Measurements from ENCODE around the gene CD244. TPM values are rescaled to one million over a fixed set of nuclear protein-coding genes. Genes with fewer than 3 reads are reported as not detected.

CD244 gene
- polyA plus RNA-seq, 3 donors, result 62.2 to 116 (median 106) TPM

- intact Hi-C loops (cut with micrococcal nuclease), result no loop called here
- Mint-ChIP-seq H3K27me3 (ENCODE audit: low read depth in 3 of 3) (peaks cover 2 to 6% (median 5%) of the 10 kb centered on the region in 3 donors), H3K36me3 (peaks cover 2 to 10% of the 10 kb centered on the region in 2 donors), H3K9me3 (peaks cover 10 to 18% (median 14%) of the 10 kb centered on the region in 7 donors), H3K4me3 (no peak overlapping the region), H3K27ac (no peak overlapping the region), H3K4me1 (no peaks in the 10 kb centered on the region)
- Histone ChIP-seq H2AFZ (ENCODE audit: insufficient read depth, low read depth, low read length, poor library complexity, severe bottlenecking) (no peak overlapping the region), H3K4me3 (replicated peaks in 1 of 3; ENCODE audit: low read depth in 2 of 3, low read length in 3 of 3) (no peak overlapping the region), H3K27ac (ENCODE audit: low read depth in 1 of 2, low read length in 2 of 2) (no peak overlapping the region), H3K36me3 (replicated peaks in 1 of 2; ENCODE audit: control insufficient read depth in 1 of 2, insufficient read depth in 2 of 2, low read length in 2 of 2) (no peaks in the 10 kb centered on the region), H3K9ac (ENCODE audit: insufficient read depth, low read length, poor library complexity, severe bottlenecking) (no peak overlapping the region), H3K79me2 (ENCODE audit: insufficient read depth, low read length) (no peaks in the 10 kb centered on the region), H3K4me1 (ENCODE audit: control insufficient read depth in 1 of 2, insufficient read depth in 2 of 2, low read length in 2 of 2) (no peaks in the 10 kb centered on the region), H4K20me1 (ENCODE audit: insufficient read depth, low read length) (no peaks in the 10 kb centered on the region), H3K9me3 (replicated peaks in 1 of 2; ENCODE audit: control insufficient read depth in 1 of 2, insufficient read depth in 1 of 2, low read length in 2 of 2) (peaks cover 12 to 13% of the 10 kb centered on the region in 2 donors), H3K4me2 (replicated peaks; ENCODE audit: extremely low read depth, low read length, poor library complexity, severe bottlenecking) (no peak overlapping the region), H3K27me3 (ENCODE audit: control insufficient read depth in 2 of 2, insufficient read depth in 2 of 2, low read length in 2 of 2) (no peaks in the 10 kb centered on the region)
- TF ChIP-seq, protein P1, sequence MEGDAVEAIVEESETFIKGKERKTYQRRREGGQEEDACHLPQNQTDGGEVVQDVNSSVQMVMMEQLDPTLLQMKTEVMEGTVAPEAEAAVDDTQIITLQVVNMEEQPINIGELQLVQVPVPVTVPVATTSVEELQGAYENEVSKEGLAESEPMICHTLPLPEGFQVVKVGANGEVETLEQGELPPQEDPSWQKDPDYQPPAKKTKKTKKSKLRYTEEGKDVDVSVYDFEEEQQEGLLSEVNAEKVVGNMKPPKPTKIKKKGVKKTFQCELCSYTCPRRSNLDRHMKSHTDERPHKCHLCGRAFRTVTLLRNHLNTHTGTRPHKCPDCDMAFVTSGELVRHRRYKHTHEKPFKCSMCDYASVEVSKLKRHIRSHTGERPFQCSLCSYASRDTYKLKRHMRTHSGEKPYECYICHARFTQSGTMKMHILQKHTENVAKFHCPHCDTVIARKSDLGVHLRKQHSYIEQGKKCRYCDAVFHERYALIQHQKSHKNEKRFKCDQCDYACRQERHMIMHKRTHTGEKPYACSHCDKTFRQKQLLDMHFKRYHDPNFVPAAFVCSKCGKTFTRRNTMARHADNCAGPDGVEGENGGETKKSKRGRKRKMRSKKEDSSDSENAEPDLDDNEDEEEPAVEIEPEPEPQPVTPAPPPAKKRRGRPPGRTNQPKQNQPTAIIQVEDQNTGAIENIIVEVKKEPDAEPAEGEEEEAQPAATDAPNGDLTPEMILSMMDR (IDR thresholded peaks at IDR 0.05), result no peak
- no CpG with 5 or more reads among the region's 2 CpGs for WGBS (ENCODE audit: insufficient coverage)
- DNase-seq, result no peak
Measured at GRCh38 chr1:160811147-160811546, 51.5 kb downstream of the CD244 start.

- Mint-ChIP-seq H3K36me3 (peaks cover 2 to 13% of the 10 kb centered on the region in 2 donors), H3K4me3 (no peak overlapping the region), H3K4me1 (no peaks in the 10 kb centered on the region), H3K27ac (no peak overlapping the region), H3K9me3 (peaks cover 10 to 22% (median 18%) of the 10 kb centered on the region in 7 donors), H3K27me3 (ENCODE audit: low read depth in 3 of 3) (peaks cover 2 to 6% (median 5%) of the 10 kb centered on the region in 3 donors)
- no peaks in the 10 kb centered on the region for H4K20me1 ChIP-seq (ENCODE audit: insufficient read depth, low read length)
- no peak overlapping the region for H2AFZ ChIP-seq (ENCODE audit: insufficient read depth, low read depth, low read length, poor library complexity, severe bottlenecking)
- no peak overlapping the region for H3K9ac ChIP-seq (ENCODE audit: insufficient read depth, low read length, poor library complexity, severe bottlenecking)
- no peaks in the 10 kb centered on the region for H3K4me1 ChIP-seq (ENCODE audit: control insufficient read depth in 1 of 2, insufficient read depth in 2 of 2, low read length in 2 of 2)
- H3K79me2 ChIP-seq (ENCODE audit: insufficient read depth, low read length), result no peaks in the 10 kb centered on the region
- H3K36me3 ChIP-seq (replicated peaks in 1 of 2; ENCODE audit: control insufficient read depth in 1 of 2, insufficient read depth in 2 of 2, low read length in 2 of 2), result no peaks in the 10 kb centered on the region
- no peaks in the 10 kb centered on the region for H3K27me3 ChIP-seq (ENCODE audit: control insufficient read depth in 2 of 2, insufficient read depth in 2 of 2, low read length in 2 of 2)
- H3K4me2 ChIP-seq (replicated peaks; ENCODE audit: extremely low read depth, low read length, poor library complexity, severe bottlenecking), result no peak overlapping the region
- no peak overlapping the region for H3K4me3 ChIP-seq (replicated peaks in 1 of 3; ENCODE audit: low read depth in 2 of 3, low read length in 3 of 3)
- no peak overlapping the region for H3K27ac ChIP-seq (ENCODE audit: low read depth in 1 of 2, low read length in 2 of 2)
- H3K9me3 ChIP-seq (replicated peaks in 1 of 2; ENCODE audit: control insufficient read depth in 1 of 2, insufficient read depth in 1 of 2, low read length in 2 of 2), result peaks cover 12 to 15% of the 10 kb centered on the region in 2 donors
- no peak for DNase-seq
- intact Hi-C loops (cut with micrococcal nuclease), result no loop called here
- TF ChIP-seq, protein P1 (IDR thresholded peaks at IDR 0.05), result no peak
- WGBS (ENCODE audit: insufficient coverage), result no CpG with 5 or more reads among the region's 1 CpG
Measured at GRCh38 chr1:160810486-160810885, 52.2 kb downstream of the CD244 start.
